ENCODE results near the gene NOM1. TPM values are rescaled to one million over a fixed set of nuclear protein-coding genes. Genes with fewer than 3 reads are reported as not detected.

The NOM1 gene
- total RNA-seq, 1 experiment from 2014 or later: 35.4 TPM

- no peak for TF ChIP-seq POLR2AphosphoS5 (IDR thresholded peaks at IDR 0.05; ENCODE audit: low read depth, low read length)
- TF ChIP-seq RAD21 (IDR thresholded peaks at IDR 0.05; ENCODE audit: low read depth): no peak
- no peak for TF ChIP-seq CEBPB (IDR thresholded peaks at IDR 0.05; ENCODE audit: low read depth)
- no peak for TF ChIP-seq MAX (IDR thresholded peaks at IDR 0.05)
- TF ChIP-seq CTCF (IDR thresholded peaks at IDR 0.05 in 2 of 3, conservative IDR thresholded peaks at IDR 0.05 in 1 of 3; ENCODE audit: borderline replicate concordance in 1 of 3, insufficient read depth in 1 of 3, low read depth in 2 of 3, low read length in 2 of 3): no peak
Measured at GRCh38 chr7:157017149-157017548, 67.6 kb downstream of the NOM1 start (continued).

GRCh38 chr7:157017603-157018327, 68.3 kb downstream of the NOM1 start:
- DNase-seq (ENCODE audit: low read depth, low spot score): no peak
- no peaks in the 10 kb centered on the region; a peak in 1 of 4 replicates for H3K4me1 ChIP-seq (ENCODE audit: control insufficient read depth in 1 of 2, insufficient read depth in 2 of 2, low read length in 2 of 2)
- H4K20me1 ChIP-seq (ENCODE audit: insufficient read depth): no peaks in the 10 kb centered on the region
- intact Hi-C loops (cut with micrococcal nuclease): no loop called here
- H3K79me2 ChIP-seq (ENCODE audit: insufficient read depth, low read length): no peaks in the 10 kb centered on the region
- H3K4me2 ChIP-seq (ENCODE audit: low read length): no peak overlapping the region
- ATAC-seq: no peak
- H3K36me3 ChIP-seq (ENCODE audit: control insufficient read depth in 1 of 2, insufficient read depth in 2 of 2, low read length in 2 of 2): no peaks in the 10 kb centered on the region
- H3K4me3 ChIP-seq (replicated peaks in 1 of 2; ENCODE audit: low read depth in 1 of 2, low read length in 2 of 2): no peak overlapping the region
- no peak overlapping the region for H3K27ac ChIP-seq (ENCODE audit: low read depth, low read length)
- no peak overlapping the region for H3K9ac ChIP-seq (ENCODE audit: low read length)
- no peaks in the 10 kb centered on the region for H3K9me2 ChIP-seq (ENCODE audit: insufficient read depth)
- no peaks in the 10 kb centered on the region for H3K9me3 ChIP-seq (ENCODE audit: control insufficient read depth in 1 of 2, insufficient read depth in 1 of 2, low read depth in 1 of 2, low read length in 2 of 2)
- POLR2A ChIA-PET: no interaction called here
- H3K27me3 ChIP-seq (ENCODE audit: insufficient read depth, low read length): no peaks in the 10 kb centered on the region
- CTCF ChIA-PET: no interaction called here
- RAD21 ChIA-PET (ENCODE audit: low non-redundant PET in 1 of 2, low total read pairs in 2 of 2, uncharacterized antibody in 2 of 2, unreplicated experiment in 2 of 2): no interaction called here
- H2AFZ ChIP-seq (ENCODE audit: low read depth, low read length, poor library complexity, severe bottlenecking): no peak overlapping the region
- no TSS peak for BruUV-seq (replicated peaks)
- TF ChIP-seq ZNF274 (IDR thresholded peaks at IDR 0.05; ENCODE audit: low read depth, low read length) (no peak), EGR1 (IDR thresholded peaks at IDR 0.05; ENCODE audit: low read depth) (no peak), REST (IDR thresholded peaks at IDR 0.05; ENCODE audit: low read depth) (no peak), SIN3A (IDR thresholded peaks at IDR 0.05; ENCODE audit: low read depth) (no peak), JUND (IDR thresholded peaks at IDR 0.05) (no peak), SP1 (IDR thresholded peaks at IDR 0.05; ENCODE audit: low read depth) (no peak), ZFX (IDR thresholded peaks at IDR 0.05) (no peak), MAX (IDR thresholded peaks at IDR 0.05) (no peak), ZBTB33 (IDR thresholded peaks at IDR 0.05; ENCODE audit: extremely low read depth, insufficient replicate concordance, low read length) (no peak), TCF7L2 (IDR thresholded peaks at IDR 0.05; ENCODE audit: borderline replicate concordance, extremely low read depth, insufficient read depth, insufficient read length) (no peak), CBX3 (IDR thresholded peaks at IDR 0.05; ENCODE audit: low read depth) (no peak)

Data from HCT116 (cell line).